Fibroblast of lung (primary cell): ENCODE results near the gene FBLN2. TPM values are rescaled to one million over a fixed set of nuclear protein-coding genes. Genes with fewer than 3 reads are reported as not detected.
A peak's percentile ranks its signal among the peaks of the same experiment; 100 is the strongest.

ENCODE experiments used
- DNase-seq, 2 donors: peaks; one replicate each; pipeline versions ENCODE4 v3.0.0 to v3.0.0-alpha.2; 2010; ENCODE audit warnings: low read depth in 2 of 2
- H2AFZ ChIP-seq: 2 replicates; pipeline ENCODE4 v1.5.1; 2012; ENCODE audit warnings: low read length, control low read depth, inconsistent platforms
- H3K27ac ChIP-seq: 2 replicates; pipeline ENCODE4 v1.5.1; 2011; ENCODE audit warnings: low read length, control low read depth; ENCODE audit not compliant: insufficient read depth
- H3K27me3 ChIP-seq: 2 replicates; pipeline ENCODE4 v1.5.1; 2011; ENCODE audit warnings: mild to moderate bottlenecking, low read length; ENCODE audit not compliant: control insufficient read depth, insufficient read depth
- H3K36me3 ChIP-seq: 2 replicates; pipeline ENCODE4 v1.5.1; 2011; ENCODE audit warnings: low read length; ENCODE audit not compliant: control insufficient read depth, insufficient read depth
- H3K4me1 ChIP-seq: 2 replicates; pipeline ENCODE4 v1.5.1; 2011; ENCODE audit warnings: low read length; ENCODE audit not compliant: control insufficient read depth, insufficient read depth; ENCODE audit errors: extremely low read depth
- H3K4me2 ChIP-seq: 2 replicates; pipeline ENCODE4 v1.5.1; 2011; ENCODE audit warnings: low read length, control low read depth; ENCODE audit not compliant: insufficient read depth; ENCODE audit errors: extremely low read depth
- H3K4me3 ChIP-seq, 4 experiments: fragments of 200-600 bp in 1 of 4; sonication (generic) in 1 of 4; replicated peaks in 1 of 4; 2 replicates each; pipeline ENCODE4 v1.5.1; 2011 to 2016; ENCODE audit warnings: low read length in 4 of 4, low read depth in 3 of 4, mild to moderate bottlenecking in 3 of 4, control low read depth in 2 of 4, inconsistent platforms in 1 of 4, mixed read lengths in 1 of 4; ENCODE audit not compliant: insufficient read depth in 1 of 4; ENCODE audit errors: control extremely low read depth in 1 of 4
- H3K79me2 ChIP-seq: 2 replicates; pipeline ENCODE4 v1.5.1; 2012; ENCODE audit warnings: mild to moderate bottlenecking, low read length, inconsistent platforms; ENCODE audit not compliant: control insufficient read depth, insufficient read depth
- H3K9ac ChIP-seq: 2 replicates; pipeline ENCODE4 v1.5.1; 2011; ENCODE audit warnings: mild to moderate bottlenecking, low read length, control low read depth; ENCODE audit not compliant: insufficient read depth
- H3K9me3 ChIP-seq: 2 replicates; pipeline ENCODE4 v1.5.1; 2012; ENCODE audit warnings: low read depth, low read length; ENCODE audit not compliant: control insufficient read depth, insufficient read depth
- H4K20me1 ChIP-seq: 2 replicates; pipeline ENCODE4 v1.5.1; 2011; ENCODE audit warnings: low read length; ENCODE audit not compliant: control insufficient read depth, insufficient read depth; ENCODE audit errors: extremely low read depth
- EZH2 ChIP-seq: IDR thresholded peaks from 2 replicates; pipeline ENCODE4 v1.5.1; 2012; ENCODE audit warnings: low read length, control low read depth, mild to moderate bottlenecking; ENCODE audit errors: missing control alignments
- polyA plus RNA-seq, 2 donors: library from polyadenylated mRNA; depleted of rRNA in 1 of 2; stranded (reverse) in 1 of 2; unstranded in 1 of 2; fragments of >200 nt; gene quantifications; 2 replicates each; pipeline ENCODE4 v1.2.1, GENCODE V29; 2011 to 2012; ENCODE audit warnings: missing spikeins in 1 of 2
- total RNA-seq: library from RNA; depleted of rRNA; stranded (reverse); fragments of >200 nt; gene quantifications from 2 replicates; pipeline ENCODE4 v1.2.1, GENCODE V29; 2014
- TF ChIP-seq, protein P1 (sequence below), 2 donors: IDR thresholded peaks in 1 of 2; conservative IDR thresholded peaks in 1 of 2; 1 replicate in 1 of 2; 2 replicates in 1 of 2; pipeline ENCODE4 v1.5.1; 2011 to 2012; ENCODE audit warnings: low read length in 2 of 2, control low read depth in 1 of 2, inconsistent platforms in 1 of 2, low read depth in 1 of 2, mild to moderate bottlenecking in 1 of 2

The FBLN2 gene
- total and polyA plus RNA-seq, 2 donors (not counting 1 experiment from before 2014, with no cell fraction given): 25.4 to 138 TPM

DNA sequence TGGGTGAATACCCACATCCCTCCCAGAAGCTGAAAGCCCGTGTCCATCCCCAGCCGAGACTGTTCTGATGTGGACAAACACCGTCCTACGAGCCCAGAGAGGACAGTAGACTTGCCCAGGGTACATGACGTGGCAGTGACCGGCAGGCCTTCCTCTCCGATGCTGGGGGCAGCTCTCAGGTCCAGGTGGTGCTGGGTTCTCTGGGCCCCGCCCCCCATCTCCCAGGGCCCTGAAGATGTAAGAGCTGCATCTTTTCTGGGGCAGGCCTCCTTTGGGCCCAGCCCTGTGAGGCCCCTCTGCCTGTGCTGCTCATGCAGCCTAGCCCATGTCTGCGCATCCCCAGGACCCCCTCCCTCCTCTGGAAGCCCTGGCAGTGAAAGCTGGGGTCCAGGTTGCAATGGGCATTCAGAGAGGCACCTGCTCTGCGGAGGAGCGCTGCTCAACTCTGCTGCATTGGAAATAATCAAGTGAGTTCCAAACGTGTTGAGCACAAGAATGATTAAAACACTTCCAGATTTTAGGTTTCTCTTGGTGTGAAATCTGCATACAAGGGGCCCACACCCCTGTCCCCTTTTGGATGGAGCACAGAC, 71.9 kb downstream of the FBLN2 start:
- DNase-seq: no peak
- Histone ChIP-seq H3K9ac (no peak overlapping the region), H4K20me1 (no peaks in the 10 kb centered on the region), H3K4me3 (no peak overlapping the region), H3K79me2 (no peaks in the 10 kb centered on the region), H3K4me2 (no peak overlapping the region), H3K4me1 (no peaks in the 10 kb centered on the region), H3K9me3 (no peaks in the 10 kb centered on the region), H2AFZ (no peak overlapping the region), H3K27me3 (no peaks in the 10 kb centered on the region), H3K27ac (no peak overlapping the region), H3K36me3 (no peaks in the 10 kb centered on the region)
- TF ChIP-seq EZH2: no peak
- TF ChIP-seq, protein P1, sequence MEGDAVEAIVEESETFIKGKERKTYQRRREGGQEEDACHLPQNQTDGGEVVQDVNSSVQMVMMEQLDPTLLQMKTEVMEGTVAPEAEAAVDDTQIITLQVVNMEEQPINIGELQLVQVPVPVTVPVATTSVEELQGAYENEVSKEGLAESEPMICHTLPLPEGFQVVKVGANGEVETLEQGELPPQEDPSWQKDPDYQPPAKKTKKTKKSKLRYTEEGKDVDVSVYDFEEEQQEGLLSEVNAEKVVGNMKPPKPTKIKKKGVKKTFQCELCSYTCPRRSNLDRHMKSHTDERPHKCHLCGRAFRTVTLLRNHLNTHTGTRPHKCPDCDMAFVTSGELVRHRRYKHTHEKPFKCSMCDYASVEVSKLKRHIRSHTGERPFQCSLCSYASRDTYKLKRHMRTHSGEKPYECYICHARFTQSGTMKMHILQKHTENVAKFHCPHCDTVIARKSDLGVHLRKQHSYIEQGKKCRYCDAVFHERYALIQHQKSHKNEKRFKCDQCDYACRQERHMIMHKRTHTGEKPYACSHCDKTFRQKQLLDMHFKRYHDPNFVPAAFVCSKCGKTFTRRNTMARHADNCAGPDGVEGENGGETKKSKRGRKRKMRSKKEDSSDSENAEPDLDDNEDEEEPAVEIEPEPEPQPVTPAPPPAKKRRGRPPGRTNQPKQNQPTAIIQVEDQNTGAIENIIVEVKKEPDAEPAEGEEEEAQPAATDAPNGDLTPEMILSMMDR (conservative IDR thresholded peaks at IDR 0.05 in 1 of 2, IDR thresholded peaks at IDR 0.05 in 1 of 2; ENCODE audit: low read depth in 1 of 2, low read length in 2 of 2): no peak

DNA sequence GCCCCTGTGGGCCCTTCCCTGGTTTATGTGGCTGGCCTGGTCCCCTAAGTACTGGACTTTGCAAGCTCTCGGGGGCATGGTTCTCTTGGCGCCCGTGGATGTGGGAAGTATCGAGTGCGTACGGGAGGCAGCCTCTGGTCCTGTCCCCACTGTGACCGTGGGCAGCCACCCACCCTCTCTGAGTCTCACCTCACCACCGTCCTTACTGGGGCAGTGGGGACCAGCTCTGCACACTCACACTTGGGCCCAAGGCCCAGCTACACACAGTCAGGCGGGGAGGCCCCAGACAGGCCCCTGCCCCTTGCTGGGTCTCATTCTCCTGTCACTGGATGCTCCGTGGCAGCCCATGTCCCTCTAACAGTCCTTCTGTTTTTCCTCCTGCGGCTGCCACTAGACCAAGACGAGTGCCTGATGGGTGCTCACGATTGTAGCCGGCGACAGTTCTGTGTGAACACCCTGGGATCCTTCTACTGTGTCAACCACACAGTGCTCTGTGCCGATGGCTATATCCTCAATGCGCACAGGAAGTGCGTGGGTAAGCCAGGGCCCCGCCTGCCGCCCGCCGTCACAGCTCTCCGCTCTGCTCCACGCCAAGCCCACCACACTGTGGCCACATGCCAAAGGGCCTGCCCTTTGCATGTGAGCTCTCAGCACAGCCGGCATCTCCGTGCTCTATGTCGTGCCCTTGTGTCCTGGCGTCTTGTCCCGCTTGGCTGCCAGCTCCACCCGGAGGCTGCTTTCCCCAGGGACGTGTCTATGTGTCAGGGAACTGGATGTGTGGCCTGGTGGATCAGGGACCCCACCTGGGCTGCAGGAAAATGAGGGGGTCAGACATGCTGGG, 72.7 kb downstream of the FBLN2 start:
- H4K20me1 ChIP-seq: no peaks in the 10 kb centered on the region
- no peak overlapping the region for H2AFZ ChIP-seq
- H3K4me2 ChIP-seq: no peak overlapping the region
- no peak overlapping the region for H3K9ac ChIP-seq
- no peaks in the 10 kb centered on the region for H3K27me3 ChIP-seq
- H3K9me3 ChIP-seq: no peaks in the 10 kb centered on the region
- H3K79me2 ChIP-seq: no peaks in the 10 kb centered on the region
- H3K27ac ChIP-seq: no peak overlapping the region
- H3K4me3 ChIP-seq: no peak overlapping the region
- peak in 1 of 2 donors; percentile 9 for DNase-seq
- H3K36me3 ChIP-seq: no peaks in the 10 kb centered on the region
- no peak for TF ChIP-seq EZH2
- TF ChIP-seq, protein P1 (conservative IDR thresholded peaks at IDR 0.05 in 1 of 2, IDR thresholded peaks at IDR 0.05 in 1 of 2; ENCODE audit: low read depth in 1 of 2, low read length in 2 of 2): no peak
- H3K4me1 ChIP-seq: no peaks in the 10 kb centered on the region

DNA sequence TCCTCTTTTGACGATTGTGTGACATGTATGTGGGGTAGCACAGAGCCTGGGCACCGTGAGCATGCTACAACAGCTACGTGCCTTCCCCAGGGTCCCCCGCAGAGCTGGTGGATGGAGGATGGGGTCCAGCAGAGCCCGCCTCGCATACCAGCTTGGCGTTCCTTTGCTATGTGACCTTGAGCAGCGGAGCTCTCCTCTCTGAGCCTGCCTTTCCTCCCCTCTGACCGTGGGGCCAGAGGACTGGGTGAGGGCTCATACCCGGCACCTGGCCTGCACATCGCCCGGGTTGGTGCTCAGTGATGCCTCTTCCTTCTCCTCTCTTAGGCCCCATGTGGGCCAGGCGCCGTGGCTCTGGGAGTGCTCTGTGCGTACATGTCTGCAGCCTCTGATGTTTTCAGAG, 73.4 kb downstream of the FBLN2 start:
- DNase-seq: no peak
- no peaks in the 10 kb centered on the region for H3K9me3 ChIP-seq
- no peak overlapping the region for H2AFZ ChIP-seq
- H3K36me3 ChIP-seq: no peaks in the 10 kb centered on the region
- no peaks in the 10 kb centered on the region for H3K79me2 ChIP-seq
- H4K20me1 ChIP-seq: no peaks in the 10 kb centered on the region
- no peak overlapping the region for H3K4me3 ChIP-seq
- TF ChIP-seq EZH2: no peak
- TF ChIP-seq, protein P1 (conservative IDR thresholded peaks at IDR 0.05 in 1 of 2, IDR thresholded peaks at IDR 0.05 in 1 of 2; ENCODE audit: low read depth in 1 of 2, low read length in 2 of 2): no peak
- no peak overlapping the region for H3K9ac ChIP-seq
- no peaks in the 10 kb centered on the region for H3K4me1 ChIP-seq
- H3K4me2 ChIP-seq: no peak overlapping the region
- no peak overlapping the region for H3K27ac ChIP-seq
- no peaks in the 10 kb centered on the region for H3K27me3 ChIP-seq
